Stomach (tissue), 9 donors: ENCODE measurements around the gene PDX1. TPM values are rescaled to one million over a fixed set of nuclear protein-coding genes. Genes with fewer than 3 reads are reported as not detected.

Experiments
- DNase-seq, 2 donors: peaks; one replicate each; pipeline versions ENCODE4 v3.0.0 to v3.0.0-alpha.2; 2013 to 2019
- H3K27ac ChIP-seq, 5 donors: fragments of 200-600 bp in 4 of 5; sonication (generic) in 4 of 5; one replicate each; pipeline ENCODE4 v1.5.1; 2013 to 2019; ENCODE audit warnings: mild to moderate bottlenecking in 1 of 5, moderate library complexity in 1 of 5
- H3K27me3 ChIP-seq, 3 donors: fragments of 200-600 bp; sonication (generic); one replicate each; pipeline ENCODE4 v1.5.1; 2017 to 2019; ENCODE audit warnings: mixed run types in 1 of 3
- H3K36me3 ChIP-seq, 4 donors: fragments of 200-600 bp; sonication (generic); 1 replicate in 3 of 4; 2 replicates in 1 of 4; pipeline ENCODE4 v1.5.1; 2016 to 2019
- H3K4me1 ChIP-seq, 4 donors: fragments of 200-600 bp; sonication (generic); one replicate each; pipeline ENCODE4 v1.5.1; 2016 to 2019
- H3K4me3 ChIP-seq, 4 donors: fragments of 200-600 bp; sonication (generic) in 3 of 4; one replicate each; pipeline ENCODE4 v1.5.1; 2016 to 2019; ENCODE audit warnings: mild to moderate bottlenecking in 1 of 4
- H3K9me3 ChIP-seq, 4 donors: fragments of 200-600 bp; sonication (generic); one replicate each; pipeline ENCODE4 v1.5.1; 2016 to 2019
- CTCF ChIP-seq, 7 experiments: fragments of 450-650 bp in 4 of 7; fragments of 200-600 bp in 3 of 7; sonication (generic) in 3 of 7; IDR thresholded peaks; one replicate each; pipeline ENCODE4 v1.5.1; 2016 to 2019; ENCODE audit warnings: antibody characterized with exemption in 7 of 7, control low read depth in 2 of 7, mild to moderate bottlenecking in 1 of 7
- EP300 ChIP-seq: sonication (generic); formaldehyde crosslinking; IDR thresholded peaks from one replicate; pipeline ENCODE4 v1.6.1; 2017; ENCODE audit warnings: antibody characterized with exemption
- POLR2A ChIP-seq, 4 donors: fragments of 450-650 bp; IDR thresholded peaks; one replicate each; pipeline ENCODE4 v1.6.1; 2016; ENCODE audit warnings: antibody characterized with exemption in 4 of 4, control low read depth in 2 of 4, mild to moderate bottlenecking in 1 of 4, moderate library complexity in 1 of 4
- POLR2AphosphoS5 ChIP-seq, 3 donors: sonication (generic); formaldehyde crosslinking; IDR thresholded peaks; one replicate each; pipeline ENCODE4 v1.6.1; 2016; ENCODE audit warnings: antibody characterized with exemption in 3 of 3
- WGBS, 5 donors: extraction: QIAGEN DNeasy Blood & Tissue Kit in 3 of 5; methylation state at CpG; one replicate each; pipeline versions ENCODE4 v1.1.5 to v1.1.7; 2013 to 2018; 5-methylcytosine and 5-hydroxymethylcytosine counted together
- intact Hi-C: fragments of 100-400 bp; cut with DNase I; formaldehyde crosslinking; loops from one replicate; pipeline ENCODE4 v1.15.1; 2023; ENCODE audit warnings: low total_unique reads
- polyA plus RNA-seq, 3 donors: library from polyadenylated mRNA; stranded (reverse); fragments of 200-250 nt; gene quantifications; one replicate each; pipeline ENCODE4 v1.2.3, GENCODE V29; 2013
- total RNA-seq, 5 donors: library from RNA; depleted of rRNA; stranded (reverse); fragments of >200 nt; gene quantifications; one replicate each; pipeline versions ENCODE4 v1.1.0 to v1.2.3, GENCODE V29; 2014 to 2016
- donor health status: healthy with polysubstance abuse.
- donor health status: Bipolar disorder and iron deficiency.
- donor health status: healthy.

The PDX1 gene
- total and polyA plus RNA-seq, 8 donors, result 0.13 to 1.8 (median 0.92) TPM; not detected in 3

- TF ChIP-seq CTCF (IDR thresholded peaks at IDR 0.05) (no peak), POLR2A (IDR thresholded peaks at IDR 0.05) (no peak), EP300 (no peak), POLR2AphosphoS5 (IDR thresholded peaks at IDR 0.05) (no peak)
- no peak for DNase-seq
- Histone ChIP-seq H3K4me3 (no peak overlapping the region), H3K4me1 (peaks cover 0 to 37% (median 22%) of the 10 kb centered on the region in 4 donors), H3K27ac (no peak overlapping the region), H3K9me3 (no peaks in the 10 kb centered on the region), H3K36me3 (no peaks in the 10 kb centered on the region), H3K27me3 (peaks cover 20 to 100% (median 66%) of the 10 kb centered on the region in 3 donors)
- intact Hi-C loops, result no loop called here
- 8 to 40% (median 16%) methylated on average over 35 to 48 of the region's 48 CpGs for WGBS, 5 donors
Observed at GRCh38 chr13:27928805-27929753, 9.3 kb downstream of the PDX1 start.

DNA sequence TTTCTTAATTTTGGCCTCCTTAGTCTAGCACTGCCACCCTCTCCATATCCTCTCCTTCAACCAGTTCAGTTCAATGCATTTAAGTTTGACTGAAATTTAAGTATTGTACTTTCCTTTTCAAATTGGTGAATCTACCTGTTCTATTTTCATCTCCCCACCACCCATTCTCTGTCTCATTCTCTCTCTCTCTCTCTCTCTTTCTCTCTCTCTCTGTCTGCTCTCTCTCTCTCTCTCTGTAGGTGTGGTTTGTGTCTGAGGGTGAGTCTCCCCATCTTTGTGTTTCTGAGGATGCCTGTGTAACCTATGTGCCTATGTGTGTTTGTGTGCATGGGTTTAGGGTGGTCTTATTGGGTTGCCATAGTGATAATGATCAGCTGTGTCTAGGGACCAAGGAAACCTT, 10.1 kb downstream of the PDX1 start:
- no peaks in the 10 kb centered on the region for H3K9me3 ChIP-seq
- no peak overlapping the region for H3K27ac ChIP-seq
- DNase-seq, result no peak
- intact Hi-C loops, result no loop called here
- TF ChIP-seq CTCF (IDR thresholded peaks at IDR 0.05) (no peak), EP300 (no peak), POLR2AphosphoS5 (IDR thresholded peaks at IDR 0.05) (no peak), POLR2A (IDR thresholded peaks at IDR 0.05) (no peak)
- no peaks in the 10 kb centered on the region for H3K36me3 ChIP-seq
- H3K4me3 ChIP-seq, result no peak overlapping the region
- peaks cover 13 to 92% (median 58%) of the 10 kb centered on the region in 3 donors for H3K27me3 ChIP-seq
- H3K4me1 ChIP-seq, result peaks cover 0 to 30% (median 18%) of the 10 kb centered on the region in 4 donors

DNA sequence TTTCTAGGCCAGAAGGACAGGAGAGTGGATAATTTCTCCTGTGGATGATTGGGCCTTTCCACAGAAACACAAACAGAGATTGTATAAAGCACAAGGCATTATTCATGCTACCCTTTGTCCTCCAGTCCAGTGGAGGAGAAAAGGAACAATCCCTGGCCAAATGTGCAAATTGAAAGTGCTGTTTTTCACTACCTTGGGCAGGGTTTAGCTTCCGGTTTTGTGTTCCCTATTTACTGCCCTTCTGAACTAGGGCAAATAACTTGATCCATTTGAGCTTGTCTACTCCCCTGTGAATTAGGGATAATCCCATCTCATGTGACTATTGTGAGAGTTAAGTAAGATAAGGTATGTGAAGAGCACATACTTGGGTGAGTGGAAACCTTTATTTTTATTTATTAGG, 13.3 kb downstream of the PDX1 start:
- Histone ChIP-seq H3K36me3 (no peaks in the 10 kb centered on the region), H3K27me3 (peaks cover 12 to 59% (median 26%) of the 10 kb centered on the region in 3 donors), H3K4me3 (no peak overlapping the region), H3K9me3 (no peaks in the 10 kb centered on the region), H3K4me1 (peaks cover 0 to 9% (median 4%) of the 10 kb centered on the region in 4 donors), H3K27ac (no peak overlapping the region)
- no peak for DNase-seq
- 38 to 88% (median 65%) methylated on average over 1 of the region's 1 CpG for WGBS, 5 donors
- TF ChIP-seq CTCF (IDR thresholded peaks at IDR 0.05), result no peak
- no peak for TF ChIP-seq EP300
- TF ChIP-seq POLR2AphosphoS5 (IDR thresholded peaks at IDR 0.05), result no peak
- TF ChIP-seq POLR2A (IDR thresholded peaks at IDR 0.05), result no peak
- intact Hi-C loops, result no loop called here

DNA sequence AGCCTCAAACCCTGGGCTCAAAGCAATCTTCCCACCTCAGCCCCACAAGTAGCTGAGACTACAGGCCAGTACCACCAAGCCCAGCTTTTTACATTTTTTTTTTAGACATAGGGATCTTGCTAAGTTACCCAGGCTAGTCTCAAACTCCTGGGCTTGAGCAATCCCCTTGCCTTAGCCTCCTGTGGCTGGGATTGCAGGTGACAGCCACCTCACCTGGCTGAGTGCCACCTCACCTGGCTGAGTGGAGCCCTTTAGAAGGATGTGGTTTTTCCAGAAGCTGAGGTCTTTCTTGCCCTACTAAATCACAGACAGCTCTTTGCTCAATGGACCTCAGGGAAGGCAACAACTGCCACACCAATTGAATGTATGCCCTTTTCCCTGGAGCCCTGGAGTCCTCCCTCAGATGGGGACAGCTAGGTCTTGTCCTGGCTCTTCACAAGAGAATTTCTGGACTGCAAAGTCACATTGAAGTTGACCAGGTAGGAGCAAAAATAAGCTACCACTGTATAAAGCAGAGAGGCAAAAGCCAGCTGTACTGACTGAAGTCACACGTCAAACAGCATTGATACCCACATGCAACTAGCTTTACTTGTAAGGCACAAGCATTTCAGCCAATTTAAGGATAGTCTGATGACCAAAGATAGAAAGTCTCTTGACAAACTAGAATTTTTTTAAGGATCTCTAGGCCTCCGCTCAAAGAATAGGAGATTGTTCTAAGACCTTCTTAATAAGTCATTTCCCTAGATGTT, 14.0 kb downstream of the PDX1 start:
- peaks cover 5 to 53% (median 20%) of the 10 kb centered on the region in 3 donors for H3K27me3 ChIP-seq
- no peak overlapping the region for H3K27ac ChIP-seq
- intact Hi-C loops, result no loop called here
- DNase-seq, result peak in 1 of 2 donors; percentile 55
- H3K4me1 ChIP-seq, result peaks cover 0 to 3% (median 1%) of the 10 kb centered on the region in 4 donors
- 70 to 84% (median 77%) methylated on average over 2 of the region's 2 CpGs for WGBS, 5 donors
- TF ChIP-seq POLR2A (IDR thresholded peaks at IDR 0.05) (no peak), CTCF (IDR thresholded peaks at IDR 0.05) (no peak), POLR2AphosphoS5 (IDR thresholded peaks at IDR 0.05) (no peak), EP300 (no peak)
- no peak overlapping the region for H3K4me3 ChIP-seq
- H3K36me3 ChIP-seq, result no peaks in the 10 kb centered on the region
- H3K9me3 ChIP-seq, result no peaks in the 10 kb centered on the region
